Measurements from ENCODE around the gene CCDC146.

CCDC146 gene

GRCh38 chr7:77338883-77339629, 216.6 kb downstream of the CCDC146 start:
- no peak overlapping the region for H3K4me3 ChIP-seq (ENCODE audit: low read length)
- DNase-seq (ENCODE audit: low read depth, low spot score), result no peak

- H3K4me3 ChIP-seq (ENCODE audit: low read length), result no peak overlapping the region
- no peak for DNase-seq (ENCODE audit: low read depth, low spot score)
These were observed 217.3 kb downstream of the CCDC146 start for GRCh38 chr7:77339726-77340125.
